OCI-LY7 (cell line): ENCODE results near the gene CFAP20. TPM values are rescaled to one million over a fixed set of nuclear protein-coding genes. Genes with fewer than 3 reads are reported as not detected.

Experiments
- BruUV-seq: library from RNA; stranded (reverse); fragments of 400-500 nt; replicated peaks from 2 replicates; lab custom pipeline; 2021; lab: Mats Ljungman, UMichigan
- CTCF ChIA-PET: fragments of 300-600 bp; sonication (Branson Sonifier 250); formaldehyde crosslinking; loops from one replicate; lab custom pipeline; 2022; ENCODE audit warnings: antibody characterized with exemption; ENCODE audit not compliant: unreplicated experiment; lab: Charles Lee
- POLR2A ChIA-PET: fragments of 300-600 bp; sonication (Branson Sonifier 250); formaldehyde crosslinking; loops from one replicate; lab custom pipeline; 2022; ENCODE audit warnings: antibody characterized with exemption; lab: Charles Lee
- DNase-seq: peaks from one replicate; pipeline ENCODE4 v3.0.0-alpha.2; 2015; ENCODE audit warnings: low spot score
- H2AFZ ChIP-seq: fragments of 200-600 bp; sonication (generic), shearing (Covaris generic); 2 replicates; pipeline ENCODE4 v1.6.1; 2014; ENCODE audit warnings: mild to moderate bottlenecking, antibody characterized with exemption, low read length, moderate library complexity
- H3K27ac ChIP-seq: fragments of 200-600 bp; sonication (generic); 2 replicates; pipeline ENCODE4 v1.5.1; 2014; ENCODE audit warnings: mixed run types, low read depth, mild to moderate bottlenecking, moderate library complexity, low read length, inconsistent platforms; ENCODE audit not compliant: poor library complexity, severe bottlenecking
- H3K36me3 ChIP-seq: fragments of 200-600 bp; sonication (generic); 2 replicates; pipeline ENCODE4 v1.6.1; 2014; ENCODE audit warnings: mild to moderate bottlenecking, antibody characterized with exemption, low read length, moderate library complexity, mixed read lengths; ENCODE audit not compliant: insufficient read depth
- H3K4me1 ChIP-seq: fragments of 200-600 bp; sonication (generic); 2 replicates; pipeline ENCODE4 v1.5.1; 2014; ENCODE audit warnings: mild to moderate bottlenecking, low read length; ENCODE audit not compliant: insufficient read depth, poor library complexity, severe bottlenecking
- H3K4me2 ChIP-seq: fragments of 200-600 bp; sonication (generic); 2 replicates; pipeline ENCODE4 v1.6.1; 2014; ENCODE audit warnings: mild to moderate bottlenecking, low read length
- H3K4me3 ChIP-seq: fragments of 200-600 bp; sonication (generic); 2 replicates; pipeline ENCODE4 v1.5.1; 2014; ENCODE audit warnings: mild to moderate bottlenecking, low read depth, low read length; ENCODE audit not compliant: poor library complexity, severe bottlenecking
- H3K79me2 ChIP-seq: fragments of 200-600 bp; sonication (generic); 2 replicates; pipeline ENCODE4 v1.6.1; 2016; ENCODE audit warnings: low read depth, mild to moderate bottlenecking, low read length, moderate library complexity, mixed read lengths; ENCODE audit not compliant: insufficient read depth
- H3K9me2 ChIP-seq: fragments of 200-600 bp; sonication (generic); 2 replicates; pipeline ENCODE4 v1.6.1; 2016; ENCODE audit warnings: mild to moderate bottlenecking, low read length, mixed read lengths; ENCODE audit not compliant: insufficient read depth
- H3K9me3 ChIP-seq: fragments of 200-600 bp; sonication (generic); 2 replicates; pipeline ENCODE4 v1.6.1; 2014; ENCODE audit warnings: mild to moderate bottlenecking, mixed run types, low read length, mixed read lengths
- H4K20me1 ChIP-seq: fragments of 200-600 bp; sonication (generic); 2 replicates; pipeline ENCODE4 v1.6.1; 2014; ENCODE audit warnings: mild to moderate bottlenecking, antibody characterized with exemption, low read length, moderate library complexity, mixed read lengths; ENCODE audit not compliant: insufficient read depth
- EZH2phosphoT487 ChIP-seq: fragments of 200-600 bp; sonication (generic); IDR thresholded peaks from 2 replicates; pipeline ENCODE4 v1.6.1; 2018; ENCODE audit warnings: low read depth, borderline replicate concordance, mild to moderate bottlenecking, mixed run types, antibody characterized with exemption, low read length, moderate library complexity, mixed read lengths
- intact Hi-C: fragments of 100-400 bp; cut with micrococcal nuclease; formaldehyde crosslinking; loops from one replicate; pipeline ENCODE4 v1.10.0; 2022; ENCODE audit not compliant: unreplicated experiment
- total RNA-seq, 2 experiments: library from RNA; depleted of rRNA in 1 of 2; stranded (reverse); fragments of >200 nt in 1 of 2; shearing (Covaris generic) in 1 of 2; gene quantifications; 2 replicates each; pipeline ENCODE4 v1.2.3, GENCODE V29; 2014 to 2022
- TF ChIP-seq, protein P1 (sequence below): fragments of 200-600 bp; sonication (generic); conservative IDR thresholded peaks from 2 replicates; pipeline ENCODE4 v1.5.1; 2014; ENCODE audit warnings: mild to moderate bottlenecking, antibody characterized with exemption, low read length, moderate library complexity, mixed read lengths

CFAP20 gene
- total RNA-seq, 2 experiments from 2014 or later, result 46.4 to 89.2 TPM

DNA sequence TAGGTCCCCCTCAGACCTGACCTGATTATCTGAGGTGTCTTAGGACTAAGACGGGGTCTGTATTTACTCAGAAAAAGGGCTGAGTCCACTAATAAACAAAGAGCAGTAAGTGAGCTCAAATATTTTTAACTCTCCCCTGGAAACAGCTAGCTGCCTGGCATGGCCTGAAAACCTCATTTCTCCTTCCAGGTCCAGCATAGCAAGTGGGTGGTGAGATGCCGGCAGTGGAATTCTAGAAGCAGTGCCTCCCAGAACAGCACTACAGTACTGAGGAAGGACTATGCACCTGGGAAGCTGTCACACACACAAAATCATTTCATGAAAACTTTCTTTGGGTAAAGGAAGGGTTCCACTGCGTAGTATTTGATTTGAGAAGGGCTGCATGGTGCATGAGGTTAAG is 29.5 kb upstream of the CFAP20 start:
- Histone ChIP-seq H3K9me2 (no peaks in the 10 kb centered on the region), H3K36me3 (peaks cover 51% of the 10 kb centered on the region), H3K27ac (no peak overlapping the region), H3K4me3 (no peak overlapping the region), H3K9me3 (no peaks in the 10 kb centered on the region), H4K20me1 (no peaks in the 10 kb centered on the region), H3K79me2 (no peaks in the 10 kb centered on the region), H3K4me2 (no peak overlapping the region), H2AFZ (no peak overlapping the region), H3K4me1 (no peaks in the 10 kb centered on the region)
- ChIA-PET CTCF (no interaction called here), POLR2A (interaction anchor here (0.7 kb wide), 2 partner anchors 11 to 13 kb away, joined by 3 read pairs; no protein-coding TSS in a partner anchor)
- TF ChIP-seq, protein P1, sequence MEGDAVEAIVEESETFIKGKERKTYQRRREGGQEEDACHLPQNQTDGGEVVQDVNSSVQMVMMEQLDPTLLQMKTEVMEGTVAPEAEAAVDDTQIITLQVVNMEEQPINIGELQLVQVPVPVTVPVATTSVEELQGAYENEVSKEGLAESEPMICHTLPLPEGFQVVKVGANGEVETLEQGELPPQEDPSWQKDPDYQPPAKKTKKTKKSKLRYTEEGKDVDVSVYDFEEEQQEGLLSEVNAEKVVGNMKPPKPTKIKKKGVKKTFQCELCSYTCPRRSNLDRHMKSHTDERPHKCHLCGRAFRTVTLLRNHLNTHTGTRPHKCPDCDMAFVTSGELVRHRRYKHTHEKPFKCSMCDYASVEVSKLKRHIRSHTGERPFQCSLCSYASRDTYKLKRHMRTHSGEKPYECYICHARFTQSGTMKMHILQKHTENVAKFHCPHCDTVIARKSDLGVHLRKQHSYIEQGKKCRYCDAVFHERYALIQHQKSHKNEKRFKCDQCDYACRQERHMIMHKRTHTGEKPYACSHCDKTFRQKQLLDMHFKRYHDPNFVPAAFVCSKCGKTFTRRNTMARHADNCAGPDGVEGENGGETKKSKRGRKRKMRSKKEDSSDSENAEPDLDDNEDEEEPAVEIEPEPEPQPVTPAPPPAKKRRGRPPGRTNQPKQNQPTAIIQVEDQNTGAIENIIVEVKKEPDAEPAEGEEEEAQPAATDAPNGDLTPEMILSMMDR, result no peak
- no peak for TF ChIP-seq EZH2phosphoT487
- intact Hi-C loops, result no loop called here
- DNase-seq, result no peak
- no TSS peak for BruUV-seq

DNA sequence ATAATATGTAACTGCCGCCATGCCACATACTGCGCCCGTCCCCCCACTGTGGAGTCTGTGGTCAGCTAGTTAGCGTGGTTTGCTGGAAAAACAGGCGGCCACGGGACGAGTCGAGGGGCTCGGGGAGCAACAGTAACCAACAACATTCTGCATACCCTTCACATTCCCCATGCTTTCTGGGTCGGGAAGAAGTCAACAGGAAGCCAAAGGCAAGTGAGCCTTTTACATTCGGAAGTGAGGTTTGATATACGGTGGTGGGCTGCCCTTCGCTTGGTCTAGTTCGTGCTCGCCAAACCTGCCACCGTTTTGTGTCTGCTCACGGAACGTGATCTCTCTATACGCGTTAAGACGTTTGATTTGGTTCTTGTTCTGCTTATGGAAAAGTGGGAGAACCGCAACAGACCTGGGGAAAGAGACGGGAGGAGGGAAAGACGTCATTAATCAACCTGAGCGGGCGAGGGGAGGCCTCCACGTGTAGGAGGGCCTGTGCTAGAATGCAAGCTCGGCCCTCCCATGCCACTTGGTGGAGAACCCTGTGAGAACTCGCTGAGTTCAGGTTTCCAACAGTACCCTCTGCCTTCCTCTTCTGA is 28.9 kb upstream of the CFAP20 start:
- Histone ChIP-seq H3K9me2 (no peaks in the 10 kb centered on the region), H4K20me1 (no peaks in the 10 kb centered on the region), H3K4me1 (no peaks in the 10 kb centered on the region), H3K27ac (no peak overlapping the region), H3K79me2 (no peaks in the 10 kb centered on the region), H3K4me3 (no peak overlapping the region), H3K4me2 (no peak overlapping the region), H3K36me3 (peaks cover 44% of the 10 kb centered on the region), H3K9me3 (no peaks in the 10 kb centered on the region), H2AFZ (no peak overlapping the region)
- no TSS peak for BruUV-seq
- CTCF ChIA-PET, result no interaction called here
- no peak for TF ChIP-seq EZH2phosphoT487
- TF ChIP-seq, protein P1, result no peak
- POLR2A ChIA-PET, result interaction anchor here (0.7 kb wide), 2 partner anchors 11 to 13 kb away, joined by 3 read pairs; no protein-coding TSS in a partner anchor
- no peak for DNase-seq
- intact Hi-C loops, result no loop called here

DNA sequence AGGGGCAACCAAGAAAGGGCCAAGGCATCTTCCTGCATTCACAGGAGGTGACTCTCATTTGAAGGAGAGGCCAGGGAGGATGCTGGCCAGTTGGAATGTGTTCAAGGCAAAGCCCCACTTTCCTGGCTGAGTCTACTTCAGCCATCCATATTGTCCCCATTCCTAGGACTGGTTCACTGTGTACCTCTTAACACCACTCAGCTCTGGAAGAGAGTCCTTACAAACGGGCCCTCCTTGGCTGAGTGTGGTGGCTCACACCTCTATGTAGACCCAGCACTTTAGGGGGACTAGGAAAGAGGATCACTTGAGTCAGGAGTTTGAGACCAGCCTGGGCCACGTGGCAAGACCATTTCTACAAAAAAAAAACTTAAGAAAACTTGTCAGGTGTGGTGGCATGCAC is 28.1 kb upstream of the CFAP20 start:
- ChIA-PET CTCF (no interaction called here), POLR2A (interaction anchor here (0.5 kb wide), 1 partner anchor 14 kb away, joined by 3 read pairs; no protein-coding TSS in a partner anchor)
- no peak for DNase-seq
- no peak overlapping the region for H2AFZ ChIP-seq
- no peaks in the 10 kb centered on the region for H3K79me2 ChIP-seq
- H3K9me2 ChIP-seq, result no peaks in the 10 kb centered on the region
- TF ChIP-seq, protein P1, result no peak
- TF ChIP-seq EZH2phosphoT487, result no peak
- H3K4me2 ChIP-seq, result no peak overlapping the region
- H3K27ac ChIP-seq, result no peak overlapping the region
- no TSS peak for BruUV-seq
- H3K4me1 ChIP-seq, result no peaks in the 10 kb centered on the region
- no peak overlapping the region for H3K4me3 ChIP-seq
- peaks cover 36% of the 10 kb centered on the region for H3K36me3 ChIP-seq
- H3K9me3 ChIP-seq, result no peaks in the 10 kb centered on the region
- no peaks in the 10 kb centered on the region for H4K20me1 ChIP-seq
- intact Hi-C loops, result no loop called here
